CD4-positive, alpha-beta T cell treated with Interleukin-6 at 100 ng/mL for 8 hours (primary cell): ENCODE results near the gene PRAMEF9.
"Not testable (repeated sequence)": the region's sequence is repeated elsewhere in the genome, so short reads cannot be mapped to it uniquely, and the experiment has no call there.

Experiments
- DNase-seq: peaks from one replicate; pipeline ENCODE4 v3.0.0-alpha.2; 2020; ENCODE audit warnings: mixed read lengths, low spot score

Gene PRAMEF9

GRCh38 chr1:13171548-13171947 is at the start of gene PRAMEF9:
TSS of gene PRAMEF9 (plus strand) at chr1:13171848. CDS start at chr1:13175281, 3,433 bp downstream.
- DNase-seq, result not testable (repeated sequence)

GRCh38 chr1:13155909-13156308 is 15.7 kb upstream of the PRAMEF9 start, which contains the start of gene PRAMEF26:
TSS of gene PRAMEF26 (minus strand) at chr1:13156009. CDS start at chr1:13153095, 2,914 bp downstream.
- DNase-seq, result not testable (repeated sequence)

- DNase-seq, result not testable (repeated sequence)
Measured at GRCh38 chr1:13165531-13165930, 6.1 kb upstream of the PRAMEF9 start, which contains the start of gene HNRNPCL4. TSS of gene HNRNPCL4 (minus strand) at chr1:13165631. CDS start at chr1:13165467, 164 bp downstream.

GRCh38 chr1:13201309-13201708 is 29.7 kb downstream of the PRAMEF9 start, which contains the start of gene PRAMEF13:
TSS of gene PRAMEF13 (minus strand) at chr1:13201409. CDS start at chr1:13199589, 1,820 bp downstream.
- not testable (repeated sequence) for DNase-seq

GRCh38 chr1:13208712-13209111 is 37.1 kb downstream of the PRAMEF9 start:
- not testable (repeated sequence) for DNase-seq

- DNase-seq, result not testable (repeated sequence)
Measured at GRCh38 chr1:13216619-13217018, 45.0 kb downstream of the PRAMEF9 start.

GRCh38 chr1:13219203-13219602 is 47.6 kb downstream of the PRAMEF9 start:
- DNase-seq, result not testable (repeated sequence)

GRCh38 chr1:13222788-13223187 is 51.1 kb downstream of the PRAMEF9 start:
- DNase-seq, result not testable (repeated sequence)

- DNase-seq, result no peak
Measured at GRCh38 chr1:13224480-13225060, 52.9 kb downstream of the PRAMEF9 start.

- not testable (repeated sequence) for DNase-seq
Measured at GRCh38 chr1:13225675-13226204, 54.1 kb downstream of the PRAMEF9 start, which contains the start of gene PRAMEF18. TSS of gene PRAMEF18 (minus strand) at chr1:13226154. CDS start at chr1:13226106, 48 bp downstream.

- DNase-seq, result not testable (repeated sequence)
Measured at GRCh38 chr1:13227271-13228055, 55.8 kb downstream of the PRAMEF9 start.

- DNase-seq, result peak; percentile 29
Measured at GRCh38 chr1:13228343-13228781, 56.7 kb downstream of the PRAMEF9 start.
